HEK293 (cell line): ENCODE results near the gene IQCF2.
"Not testable (repeated sequence)": the region's sequence is repeated elsewhere in the genome, so short reads cannot be mapped to it uniquely, and the experiment has no call there.

ENCODE experiments used
- CTCF ChIA-PET: fragments of 350-600 bp; formaldehyde crosslinking; extraction: SDS; loops from one replicate; lab custom pipeline; 2021; ENCODE audit warnings: antibody characterized with exemption; lab: Yijun Ruan, JAX
- POLR2A ChIA-PET: fragments of 300-600 bp; formaldehyde crosslinking; extraction: SDS; loops from one replicate; lab custom pipeline; 2020; ENCODE audit warnings: antibody characterized with exemption, inconsistent platforms; lab: Yijun Ruan, JAX
- H3K27ac ChIP-seq: fragments of 200-500 bp; sonication (Bioruptor generic); 2 replicates; pipeline ENCODE4 v1.5.1; 2014; ENCODE audit warnings: low read depth, low read length, control low read depth, inconsistent platforms; ENCODE audit errors: extremely low read depth
- H3K36me3 ChIP-seq, 2 experiments: fragments of 200-500 bp in 1 of 2; sonication (Bioruptor generic) in 1 of 2; 1 replicate in 1 of 2; 2 replicates in 1 of 2; pipeline ENCODE4 v1.5.1; 2014 to 2017; ENCODE audit warnings: inconsistent platforms in 2 of 2, low read length in 2 of 2; ENCODE audit not compliant: control insufficient read depth in 2 of 2, insufficient read depth in 1 of 2
- H3K4me1 ChIP-seq: fragments of 200-500 bp; sonication (Bioruptor generic); 2 replicates; pipeline ENCODE4 v1.5.1; 2014; ENCODE audit warnings: mild to moderate bottlenecking, low read length, inconsistent platforms; ENCODE audit not compliant: control insufficient read depth, insufficient read depth
- H3K4me3 ChIP-seq: 2 replicates; pipeline ENCODE4 v1.5.1; 2011; ENCODE audit warnings: low read depth, mild to moderate bottlenecking, control low read depth, low read length, moderate library complexity
- H3K9me3 ChIP-seq: fragments of 200-500 bp; sonication (Bioruptor generic); 2 replicates; pipeline ENCODE4 v1.5.1; 2014; ENCODE audit warnings: low read depth, low read length, inconsistent platforms; ENCODE audit not compliant: control insufficient read depth, insufficient read depth
- SP7 ChIP-seq: fragments of 450-650 bp; formaldehyde crosslinking; IDR thresholded peaks from 2 replicates; pipeline ENCODE4 v1.5.1; 2016; ENCODE audit warnings: missing biosample characterization, missing genetic modification characterization
- ZBTB17 ChIP-seq: fragments of 450-650 bp; formaldehyde crosslinking; IDR thresholded peaks from 2 replicates; pipeline ENCODE4 v1.5.1; 2016; ENCODE audit warnings: missing biosample characterization, missing genetic modification characterization
- ZNF239 ChIP-seq: fragments of 450-650 bp; formaldehyde crosslinking; IDR thresholded peaks from 2 replicates; pipeline ENCODE4 v1.5.1; 2016; ENCODE audit warnings: missing biosample characterization, missing genetic modification characterization
- ZNF24 ChIP-seq: fragments of 450-650 bp; formaldehyde crosslinking; IDR thresholded peaks from 2 replicates; pipeline ENCODE4 v1.5.1; 2016; ENCODE audit warnings: missing biosample characterization, missing genetic modification characterization
- ZNF558 ChIP-seq: fragments of 450-650 bp; formaldehyde crosslinking; IDR thresholded peaks from 2 replicates; pipeline ENCODE4 v1.5.1; 2016; ENCODE audit warnings: missing biosample characterization, missing genetic modification characterization
- ZNF830 ChIP-seq: fragments of 450-650 bp; IDR thresholded peaks from 2 replicates; pipeline ENCODE4 v1.5.0; 2018; ENCODE audit warnings: missing biosample characterization, missing genetic modification characterization, low read depth, mild to moderate bottlenecking, moderate library complexity
- ZSCAN16 ChIP-seq: fragments of 450-650 bp; formaldehyde crosslinking; IDR thresholded peaks from 2 replicates; pipeline ENCODE4 v1.5.1; 2016; ENCODE audit warnings: missing biosample characterization, missing genetic modification characterization
- TF ChIP-seq, protein P1 (sequence below): fragments of 450-650 bp; formaldehyde crosslinking; IDR thresholded peaks from 2 replicates; pipeline ENCODE4 v1.5.1; 2017; ENCODE audit warnings: missing biosample characterization, missing genetic modification characterization
- TF ChIP-seq, protein P2 (sequence below): fragments of 450-650 bp; formaldehyde crosslinking; IDR thresholded peaks from 2 replicates; pipeline ENCODE4 v1.5.1; 2016; ENCODE audit warnings: missing biosample characterization, missing genetic modification characterization
- TF ChIP-seq, protein P3 (sequence below): fragments of 450-650 bp; formaldehyde crosslinking; IDR thresholded peaks from 2 replicates; pipeline ENCODE4 v1.5.1; 2016; ENCODE audit warnings: missing biosample characterization, missing genetic modification characterization, borderline replicate concordance

IQCF2 gene

DNA sequence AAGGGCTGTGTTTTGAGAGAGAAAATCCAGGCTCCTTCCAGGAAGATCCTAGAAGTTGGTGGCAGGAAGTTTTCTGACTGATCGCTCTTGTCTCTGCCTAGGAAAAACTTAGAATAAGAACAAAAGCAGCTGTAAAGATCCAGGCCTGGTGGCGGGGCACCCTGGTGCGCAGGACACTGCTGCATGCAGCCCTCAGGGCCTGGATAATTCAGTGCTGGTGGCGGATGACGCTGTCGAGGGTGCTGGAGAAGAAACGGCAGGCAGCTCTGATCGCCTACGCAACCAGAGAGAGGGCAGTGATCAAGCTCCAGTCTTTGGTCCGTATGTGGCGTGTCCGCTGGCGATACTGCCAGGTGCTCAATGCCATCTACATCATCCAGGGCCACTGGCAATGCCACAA, 1.5 kb downstream of the IQCF2 start:
- ChIA-PET CTCF (no interaction called here), POLR2A (no interaction called here)

DNA sequence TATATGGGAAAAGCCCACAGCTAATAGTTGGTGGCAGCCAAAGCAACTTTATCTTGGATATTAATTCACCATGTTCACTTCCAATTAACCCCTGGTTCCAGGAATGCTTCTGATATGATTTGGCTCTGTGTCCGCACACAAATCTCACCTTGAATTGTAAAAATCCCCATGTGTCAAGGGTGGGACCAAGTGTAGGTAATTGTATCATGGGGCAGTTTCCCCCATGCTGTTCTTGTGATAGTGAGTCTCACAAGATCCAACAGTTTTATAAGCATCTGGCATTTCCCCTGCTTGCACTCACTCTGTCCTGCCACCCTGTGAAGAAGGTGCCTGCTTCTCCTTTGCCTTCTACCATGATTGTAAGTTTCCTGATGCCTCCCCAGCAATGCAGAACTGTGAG, 7.5 kb downstream of the IQCF2 start:
- H3K9me3 ChIP-seq, H3K4me1 ChIP-seq, H3K27ac ChIP-seq, H3K36me3 ChIP-seq, POLR2A ChIA-PET, H3K4me3 ChIP-seq: not testable (repeated sequence)
- CTCF ChIA-PET, result interaction anchor here (0.8 kb wide), 1 partner anchor 49 kb away, joined by 3 read pairs; no protein-coding TSS in a partner anchor

More for the DNA sequence above, 1.5 kb downstream of the IQCF2 start:
- no peaks in the 10 kb centered on the region for H3K36me3 ChIP-seq
- no peaks in the 10 kb centered on the region for H3K4me1 ChIP-seq
- no peak overlapping the region for H3K27ac ChIP-seq
- no peak for TF ChIP-seq SP7 (tag by site-specific recombination)
- no peak overlapping the region for H3K4me3 ChIP-seq
- H3K9me3 ChIP-seq, result no peaks in the 10 kb centered on the region

DNA sequence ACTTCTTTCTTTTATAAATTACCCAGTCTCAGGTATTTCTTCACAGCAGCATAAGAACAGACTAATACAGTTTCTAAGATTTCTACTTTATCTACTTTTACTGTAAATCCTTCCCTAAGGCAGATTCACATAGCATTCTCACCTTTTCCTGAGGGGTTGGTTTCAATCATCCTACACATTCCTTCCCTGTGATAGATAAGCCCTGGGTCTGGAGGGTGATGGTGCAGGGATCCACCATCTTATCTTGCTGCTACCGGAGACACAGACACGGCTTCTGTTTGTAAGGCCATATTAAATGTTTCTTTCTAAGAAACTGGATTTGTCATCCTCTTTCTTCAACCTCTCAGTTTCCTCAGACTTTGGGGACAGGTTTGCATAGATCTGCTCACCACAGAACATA, 7.9 kb downstream of the IQCF2 start:
- Histone ChIP-seq H3K9me3 (no peaks in the 10 kb centered on the region), H3K4me3 (no peak overlapping the region), H3K27ac (no peak overlapping the region)
- TF ChIP-seq ZNF239 (tag by site-specific recombination), result no peak
- no peak for TF ChIP-seq ZNF558
- TF ChIP-seq, all 188 proteins: peak for 0
- H3K4me1 ChIP-seq, result no peaks in the 10 kb centered on the region
- no peaks in the 10 kb centered on the region for H3K36me3 ChIP-seq
- CTCF ChIA-PET, result interaction anchor here (0.8 kb wide), 1 partner anchor 50 kb away, joined by 3 read pairs; no protein-coding TSS in a partner anchor
- POLR2A ChIA-PET, result no interaction called here

DNA sequence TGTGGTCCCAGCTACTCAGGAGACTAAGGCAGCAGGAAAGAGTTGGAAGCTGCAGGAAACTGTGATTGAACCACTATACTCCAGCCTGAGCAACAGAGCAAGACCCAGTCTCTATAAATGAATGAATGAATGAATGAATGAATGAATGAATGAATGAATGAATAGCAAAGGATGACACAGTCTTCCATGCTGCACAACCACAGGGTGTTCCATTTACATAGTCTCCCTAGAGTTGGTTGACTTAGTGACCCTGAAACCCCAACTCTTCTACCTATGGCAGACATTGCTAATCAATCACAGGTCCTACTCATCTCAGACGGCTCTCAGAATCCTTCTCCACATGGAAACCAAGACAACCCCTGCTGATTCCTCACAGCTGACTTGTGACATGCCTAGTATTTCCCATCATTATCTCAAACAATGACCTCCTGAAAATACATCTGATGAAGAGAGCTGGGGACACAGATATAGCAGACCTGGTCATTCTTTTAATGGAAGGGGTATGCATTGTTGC, 11.9 kb downstream of the IQCF2 start:
- H3K9me3 ChIP-seq, result no peaks in the 10 kb centered on the region
- ChIA-PET POLR2A (no interaction called here), CTCF (interaction anchor here (1.5 kb wide), 1 partner anchor 9 kb away, joined by 3 read pairs; no protein-coding TSS in a partner anchor)
- no peak overlapping the region for H3K27ac ChIP-seq
- no peaks in the 10 kb centered on the region for H3K36me3 ChIP-seq
- no peaks in the 10 kb centered on the region for H3K4me1 ChIP-seq
- no peak overlapping the region for H3K4me3 ChIP-seq
- TF ChIP-seq ZBTB17, result peak; percentile 56
- 0 out of 2 replicates have a peak, but pooled peaks have one; percentile 41 for TF ChIP-seq ZNF24 (tag by site-specific recombination)
- no peak for TF ChIP-seq ZSCAN16
- TF ChIP-seq ZNF830 (tag by site-specific recombination), result no peak
- TF ChIP-seq, protein P1, sequence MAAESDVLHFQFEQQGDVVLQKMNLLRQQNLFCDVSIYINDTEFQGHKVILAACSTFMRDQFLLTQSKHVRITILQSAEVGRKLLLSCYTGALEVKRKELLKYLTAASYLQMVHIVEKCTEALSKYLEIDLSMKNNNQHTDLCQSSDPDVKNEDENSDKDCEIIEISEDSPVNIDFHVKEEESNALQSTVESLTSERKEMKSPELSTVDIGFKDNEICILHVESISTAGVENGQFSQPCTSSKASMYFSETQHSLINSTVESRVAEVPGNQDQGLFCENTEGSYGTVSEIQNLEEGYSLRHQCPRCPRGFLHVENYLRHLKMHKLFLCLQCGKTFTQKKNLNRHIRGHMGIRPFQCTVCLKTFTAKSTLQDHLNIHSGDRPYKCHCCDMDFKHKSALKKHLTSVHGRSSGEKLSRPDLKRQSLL, result no peak
- TF ChIP-seq, protein P2, sequence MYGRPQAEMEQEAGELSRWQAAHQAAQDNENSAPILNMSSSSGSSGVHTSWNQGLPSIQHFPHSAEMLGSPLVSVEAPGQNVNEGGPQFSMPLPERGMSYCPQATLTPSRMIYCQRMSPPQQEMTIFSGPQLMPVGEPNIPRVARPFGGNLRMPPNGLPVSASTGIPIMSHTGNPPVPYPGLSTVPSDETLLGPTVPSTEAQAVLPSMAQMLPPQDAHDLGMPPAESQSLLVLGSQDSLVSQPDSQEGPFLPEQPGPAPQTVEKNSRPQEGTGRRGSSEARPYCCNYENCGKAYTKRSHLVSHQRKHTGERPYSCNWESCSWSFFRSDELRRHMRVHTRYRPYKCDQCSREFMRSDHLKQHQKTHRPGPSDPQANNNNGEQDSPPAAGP (tag by site-specific recombination), result no peak
- TF ChIP-seq, protein P3, sequence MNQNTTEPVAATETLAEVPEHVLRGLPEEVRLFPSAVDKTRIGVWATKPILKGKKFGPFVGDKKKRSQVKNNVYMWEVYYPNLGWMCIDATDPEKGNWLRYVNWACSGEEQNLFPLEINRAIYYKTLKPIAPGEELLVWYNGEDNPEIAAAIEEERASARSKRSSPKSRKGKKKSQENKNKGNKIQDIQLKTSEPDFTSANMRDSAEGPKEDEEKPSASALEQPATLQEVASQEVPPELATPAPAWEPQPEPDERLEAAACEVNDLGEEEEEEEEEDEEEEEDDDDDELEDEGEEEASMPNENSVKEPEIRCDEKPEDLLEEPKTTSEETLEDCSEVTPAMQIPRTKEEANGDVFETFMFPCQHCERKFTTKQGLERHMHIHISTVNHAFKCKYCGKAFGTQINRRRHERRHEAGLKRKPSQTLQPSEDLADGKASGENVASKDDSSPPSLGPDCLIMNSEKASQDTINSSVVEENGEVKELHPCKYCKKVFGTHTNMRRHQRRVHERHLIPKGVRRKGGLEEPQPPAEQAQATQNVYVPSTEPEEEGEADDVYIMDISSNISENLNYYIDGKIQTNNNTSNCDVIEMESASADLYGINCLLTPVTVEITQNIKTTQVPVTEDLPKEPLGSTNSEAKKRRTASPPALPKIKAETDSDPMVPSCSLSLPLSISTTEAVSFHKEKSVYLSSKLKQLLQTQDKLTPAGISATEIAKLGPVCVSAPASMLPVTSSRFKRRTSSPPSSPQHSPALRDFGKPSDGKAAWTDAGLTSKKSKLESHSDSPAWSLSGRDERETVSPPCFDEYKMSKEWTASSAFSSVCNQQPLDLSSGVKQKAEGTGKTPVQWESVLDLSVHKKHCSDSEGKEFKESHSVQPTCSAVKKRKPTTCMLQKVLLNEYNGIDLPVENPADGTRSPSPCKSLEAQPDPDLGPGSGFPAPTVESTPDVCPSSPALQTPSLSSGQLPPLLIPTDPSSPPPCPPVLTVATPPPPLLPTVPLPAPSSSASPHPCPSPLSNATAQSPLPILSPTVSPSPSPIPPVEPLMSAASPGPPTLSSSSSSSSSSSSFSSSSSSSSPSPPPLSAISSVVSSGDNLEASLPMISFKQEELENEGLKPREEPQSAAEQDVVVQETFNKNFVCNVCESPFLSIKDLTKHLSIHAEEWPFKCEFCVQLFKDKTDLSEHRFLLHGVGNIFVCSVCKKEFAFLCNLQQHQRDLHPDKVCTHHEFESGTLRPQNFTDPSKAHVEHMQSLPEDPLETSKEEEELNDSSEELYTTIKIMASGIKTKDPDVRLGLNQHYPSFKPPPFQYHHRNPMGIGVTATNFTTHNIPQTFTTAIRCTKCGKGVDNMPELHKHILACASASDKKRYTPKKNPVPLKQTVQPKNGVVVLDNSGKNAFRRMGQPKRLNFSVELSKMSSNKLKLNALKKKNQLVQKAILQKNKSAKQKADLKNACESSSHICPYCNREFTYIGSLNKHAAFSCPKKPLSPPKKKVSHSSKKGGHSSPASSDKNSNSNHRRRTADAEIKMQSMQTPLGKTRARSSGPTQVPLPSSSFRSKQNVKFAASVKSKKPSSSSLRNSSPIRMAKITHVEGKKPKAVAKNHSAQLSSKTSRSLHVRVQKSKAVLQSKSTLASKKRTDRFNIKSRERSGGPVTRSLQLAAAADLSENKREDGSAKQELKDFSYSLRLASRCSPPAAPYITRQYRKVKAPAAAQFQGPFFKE (tag by site-specific recombination), result no peak
